K562 (cell line): ENCODE data around the gene ARHGEF18. TPM values are rescaled to one million over a fixed set of nuclear protein-coding genes. Genes with fewer than 3 reads are reported as not detected.

Experiments used
- ATAC-seq: fragments of 200-7000 bp; cut with Tn5 transposase; 3 replicates; pipeline ENCODE4 v1.9.1; 2020; ENCODE audit warnings: moderate library complexity
- BruUV-seq: library from RNA; stranded (reverse); fragments of 400-500 nt; replicated peaks from 2 replicates; lab custom pipeline; 2021; lab: Mats Ljungman, UMichigan
- CTCF ChIA-PET: fragments of 300-600 bp; formaldehyde crosslinking; extraction: SDS; loops from one replicate; lab custom pipeline; 2021; ENCODE audit warnings: low intra/inter-chr PET ratio; lab: Yijun Ruan, JAX
- POLR2A ChIA-PET: fragments of 300-600, 350-650 bp; sonication (Branson Sonifier 250); formaldehyde crosslinking; extraction: SDS; loops from one replicate; lab custom pipeline; 2021; ENCODE audit warnings: antibody characterized with exemption, inconsistent platforms; lab: Yijun Ruan, JAX
- DNase-seq, 4 experiments: peaks; one replicate each; pipeline versions ENCODE4 v3.0.0 to v3.0.0-alpha.2; 2011 to 2018; ENCODE audit warnings: low spot score in 3 of 4, mixed read lengths in 3 of 4; ENCODE audit errors: extremely low read depth in 1 of 4
- FAIRE-seq: peaks from 2 replicates; lab custom pipeline; 2011; peaks lifted over from hg19 to GRCh38; lab: Jason Lieb, UNC
- H2AFZ ChIP-seq: 2 replicates; pipeline ENCODE4 v1.6.0; 2011; ENCODE audit warnings: low read depth, low read length, control low read depth, inconsistent platforms
- H3K27ac ChIP-seq: fragments of 200-600 bp; 3 replicates; pipeline ENCODE4 v1.8.0; 2011; ENCODE audit warnings: low read depth, mild to moderate bottlenecking, control low read depth, inconsistent platforms, low read length, moderate library complexity, mixed read lengths; ENCODE audit errors: extremely low read depth
- H3K27me3 ChIP-seq, 2 experiments: fragments of 300-600 bp in 1 of 2; 2 replicates in 1 of 2; 3 replicates in 1 of 2; pipeline versions ENCODE4 v1.6.0 to v1.8.0; 2011; ENCODE audit warnings: inconsistent platforms in 2 of 2, low read length in 2 of 2, mild to moderate bottlenecking in 1 of 2, mixed read lengths in 1 of 2, moderate library complexity in 1 of 2; ENCODE audit not compliant: control insufficient read depth in 2 of 2, insufficient read depth in 2 of 2
- H3K36me3 ChIP-seq: fragments of 300-600 bp; 3 replicates; pipeline ENCODE4 v1.8.0; 2011; ENCODE audit warnings: mild to moderate bottlenecking, low read length, inconsistent platforms; ENCODE audit not compliant: control insufficient read depth, insufficient read depth
- H3K4me1 ChIP-seq, 2 experiments: fragments of 200-600 bp in 1 of 2; replicated peaks in 1 of 2; 2 replicates in 1 of 2; 3 replicates in 1 of 2; pipeline versions ENCODE4 v1.5.1 to v1.8.0; 2011; ENCODE audit warnings: inconsistent platforms in 2 of 2, low read length in 2 of 2, mild to moderate bottlenecking in 1 of 2, mixed read lengths in 1 of 2, moderate library complexity in 1 of 2; ENCODE audit not compliant: control insufficient read depth in 2 of 2, insufficient read depth in 2 of 2
- H3K4me2 ChIP-seq: 2 replicates; pipeline ENCODE4 v1.6.1; 2011; ENCODE audit warnings: low read length, control low read depth, inconsistent platforms, mixed read lengths; ENCODE audit not compliant: insufficient read depth
- H3K4me3 ChIP-seq: fragments of 200-600 bp; sonication (generic), shearing (Covaris generic); 2 replicates; pipeline ENCODE4 v1.5.1; 2016; ENCODE audit warnings: control low read depth, inconsistent platforms
- H3K79me2 ChIP-seq: fragments of 200-600 bp; 3 replicates; pipeline ENCODE4 v1.8.0; 2011; ENCODE audit warnings: low read length, inconsistent platforms; ENCODE audit not compliant: control insufficient read depth, insufficient read depth
- H3K9ac ChIP-seq, 2 experiments: 2 replicates each; pipeline versions ENCODE4 v1.6.0 to v1.6.1; 2011; ENCODE audit warnings: low read depth in 2 of 2, low read length in 2 of 2, control low read depth in 1 of 2, inconsistent platforms in 1 of 2, mild to moderate bottlenecking in 1 of 2, mixed read lengths in 1 of 2; ENCODE audit not compliant: insufficient read depth in 1 of 2
- H3K9me1 ChIP-seq: one replicate; pipeline ENCODE4 v1.6.0; 2011; ENCODE audit warnings: inconsistent platforms, mild to moderate bottlenecking, low read length, moderate library complexity; ENCODE audit not compliant: control insufficient read depth, insufficient read depth
- H3K9me3 ChIP-seq: replicated peaks from 2 replicates; pipeline ENCODE4 v1.5.1; 2011; ENCODE audit warnings: low read depth, low read length, inconsistent platforms; ENCODE audit not compliant: control insufficient read depth, insufficient read depth
- H4K20me1 ChIP-seq: replicated peaks from 2 replicates; pipeline ENCODE4 v1.6.1; 2011; ENCODE audit warnings: low read length, inconsistent platforms, mixed read lengths; ENCODE audit not compliant: control insufficient read depth, insufficient read depth
- ARHGAP35 ChIP-seq: fragments of 450-650 bp; IDR thresholded peaks from 2 replicates; pipeline ENCODE4 v1.6.1; 2018; ENCODE audit not compliant: partially characterized antibody
- CXXC5 ChIP-seq: fragments of 250-450 bp; sonication (Bioruptor Pico); IDR thresholded peaks from 2 replicates; pipeline ENCODE4 v1.8.0; 2022; ENCODE audit warnings: inconsistent platforms, mild to moderate bottlenecking, moderate library complexity
- KAT7 ChIP-seq: sonication (generic); formaldehyde crosslinking; IDR thresholded peaks from 2 replicates; pipeline ENCODE4 v1.8.0; 2022; ENCODE audit warnings: missing genetic modification reagents, mild to moderate bottlenecking, borderline replicate concordance
- POLR2G ChIP-seq: fragments of 200-400 bp; formaldehyde crosslinking; IDR thresholded peaks from 2 replicates; pipeline ENCODE4 v1.6.1; 2017; ENCODE audit warnings: low read depth, mild to moderate bottlenecking, antibody characterized with exemption, low read length, moderate library complexity
- RBM25 ChIP-seq: fragments of 200-400 bp; formaldehyde crosslinking; IDR thresholded peaks from 2 replicates; pipeline ENCODE4 v1.6.1; 2018; ENCODE audit warnings: low read length, low read depth, moderate library complexity; ENCODE audit not compliant: severe bottlenecking
- ZFP36 ChIP-seq: fragments of 150-350 bp; IDR thresholded peaks from 2 replicates; pipeline ENCODE4 v1.6.1; 2018; ENCODE audit warnings: low read length, low read depth; ENCODE audit not compliant: partially characterized antibody
- WGBS: fragments of 100-300 bp; shearing (Covaris generic); methylation state at CpG from one replicate; pipeline ENCODE4 v1.1.6; 2016; ENCODE audit warnings: low coverage, mixed read lengths; ENCODE audit not compliant: insufficient coverage; ENCODE audit errors: missing lambda C conversion rate; 5-methylcytosine and 5-hydroxymethylcytosine counted together
- in situ Hi-C: fragments of 300-500 bp; cut with MboI; formaldehyde crosslinking; loops from 4 replicates; pipeline ENCODE4 v1.15.0; 2018; ENCODE audit warnings: inconsistent platforms, mixed read lengths
- intact Hi-C: fragments of 100-400 bp; cut with micrococcal nuclease; formaldehyde crosslinking; loops from 2 replicates; pipeline ENCODE4 v1.14.2; 2022
- polyA plus RNA-seq, 8 experiments: library from polyadenylated mRNA; depleted of rRNA in 4 of 8; stranded (reverse) in 5 of 8; unstranded in 3 of 8; fragments of >200 nt; fragmentation: Nextera tagmentation in 2 of 8; fragmentation: Illumina TruSeq in 1 of 8; extraction: Ambion mirVana in 2 of 8; extraction: Trizol in 1 of 8; gene quantifications; 2 replicates each; pipeline versions ENCODE4 v1.2.1 to v1.2.3, GENCODE V29; 2011 to 2014; ENCODE audit warnings: inconsistent platforms in 1 of 8, missing spikeins in 1 of 8
- total RNA-seq, 7 experiments: library from RNA; depleted of rRNA in 6 of 7; stranded (reverse); fragments of >200 nt in 6 of 7; fragmentation: Illumina TruSeq in 2 of 7; extraction: Trizol in 2 of 7; gene quantifications; 2 replicates each; pipeline versions ENCODE4 v1.2.1 to v1.2.3, GENCODE V29; 2011 to 2021; ENCODE audit warnings: low replicate concordance in 1 of 7

Gene ARHGEF18
- total and polyA plus RNA-seq, 9 of the 15 experiments (the other 6 are each of a cell fraction or from before 2014, with no cell fraction given): 0.04 to 16.5 (median 4.5) TPM

- TF ChIP-seq POLR2G (no peak), CXXC5 (CRISPR knock-in tag) (no peak), ARHGAP35 (no peak), RBM25 (no peak)
Measured at GRCh38 chr19:7349231-7349591, 474 bp downstream of the ARHGEF18 start (continued).

- H3K4me2 ChIP-seq: no peak overlapping the region
- H3K9me3 ChIP-seq: no peaks in the 10 kb centered on the region
- intact Hi-C loops: loop anchor here (10.0 kb wide), 1 partner anchor 335 kb away; the partner anchor contains the start of gene TRAPPC5
- CTCF ChIA-PET: no interaction called here
- POLR2A ChIA-PET: no interaction called here
- H3K4me3 ChIP-seq: no peak overlapping the region
- H3K4me1 ChIP-seq: no peaks in the 10 kb centered on the region
- H3K9ac ChIP-seq: no peak overlapping the region
- WGBS: 1% methylated on average over 8 of the region's 8 CpGs
- no peaks in the 10 kb centered on the region for H4K20me1 ChIP-seq
- no TSS peak for BruUV-seq
- no peak for ATAC-seq
- no peak for DNase-seq
- in situ Hi-C loops: loop anchor here (10.0 kb wide), 2 partner anchors 335 to 455 kb away; partner anchors contain the start of gene TRAPPC5
- H3K9me1 ChIP-seq: no peaks in the 10 kb centered on the region
- TF ChIP-seq KAT7 (CRISPR knock-in tag): no peak
- peak; percentile 62 for TF ChIP-seq ZFP36
- no peaks in the 10 kb centered on the region for H3K79me2 ChIP-seq
- H3K27me3 ChIP-seq: peaks cover 6 to 36% of the 10 kb centered on the region in 2 experiments; a peak in 3 of 5 replicates
- FAIRE-seq: no peak
- H2AFZ ChIP-seq: no peak overlapping the region
- no peaks in the 10 kb centered on the region for H3K36me3 ChIP-seq
- H3K27ac ChIP-seq: no peak overlapping the region
Measured at GRCh38 chr19:7349961-7350711, 1.4 kb downstream of the ARHGEF18 start.
